HG03025 (cell line): ENCODE measurements around the gene VAPA.

Experiments used
- ATAC-seq: cut with Tn5 transposase; IDR thresholded peaks from one replicate; pipeline ENCODE4 v1.9.1; 2021; ENCODE audit warnings: mild to moderate bottlenecking, moderate library complexity; ENCODE audit not compliant: unreplicated experiment, low FRiP score

VAPA gene

DNA sequence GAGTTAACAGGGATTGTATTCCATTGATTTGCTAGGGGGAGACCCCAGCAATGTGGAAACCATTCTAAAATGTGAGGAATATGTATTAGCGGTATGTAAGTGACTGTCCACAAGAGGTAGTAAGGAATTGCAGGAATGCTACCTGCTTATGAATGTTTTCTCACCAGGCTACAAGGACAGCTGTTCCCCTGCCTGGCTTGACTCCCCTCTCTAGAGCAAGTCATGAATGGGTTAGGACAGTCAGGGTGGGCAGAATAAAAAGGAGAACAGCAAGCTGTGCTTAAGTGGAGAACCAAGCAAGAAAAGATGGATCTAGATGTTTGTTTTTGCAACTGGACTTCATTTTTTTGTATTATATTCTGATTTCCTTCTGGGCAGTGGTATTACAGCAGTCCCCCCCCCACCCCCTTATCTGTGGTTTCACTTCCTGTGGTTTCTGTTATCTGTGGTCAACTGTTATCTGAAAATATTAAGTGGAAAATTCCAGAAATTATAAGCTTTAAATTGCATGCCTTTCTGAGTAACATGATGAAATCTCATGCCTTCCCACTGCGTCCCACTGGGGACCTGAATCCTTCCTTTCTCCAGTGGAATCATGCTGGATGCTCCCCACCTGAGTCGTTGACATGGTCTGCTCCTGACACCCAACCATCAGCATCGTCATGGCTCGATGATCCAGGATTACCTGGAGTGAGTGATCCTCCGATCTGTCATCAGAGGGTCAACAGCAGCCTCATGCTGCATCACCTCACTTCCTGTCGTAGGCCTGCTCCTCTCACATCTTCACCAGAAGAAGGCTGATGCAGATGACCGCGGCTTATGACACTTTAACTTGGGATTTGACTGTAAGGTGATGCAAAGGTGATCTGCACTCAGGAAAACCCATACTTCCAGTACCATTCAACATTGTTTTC, 52.2 kb downstream of the VAPA start:
- ATAC-seq = no peak

DNA sequence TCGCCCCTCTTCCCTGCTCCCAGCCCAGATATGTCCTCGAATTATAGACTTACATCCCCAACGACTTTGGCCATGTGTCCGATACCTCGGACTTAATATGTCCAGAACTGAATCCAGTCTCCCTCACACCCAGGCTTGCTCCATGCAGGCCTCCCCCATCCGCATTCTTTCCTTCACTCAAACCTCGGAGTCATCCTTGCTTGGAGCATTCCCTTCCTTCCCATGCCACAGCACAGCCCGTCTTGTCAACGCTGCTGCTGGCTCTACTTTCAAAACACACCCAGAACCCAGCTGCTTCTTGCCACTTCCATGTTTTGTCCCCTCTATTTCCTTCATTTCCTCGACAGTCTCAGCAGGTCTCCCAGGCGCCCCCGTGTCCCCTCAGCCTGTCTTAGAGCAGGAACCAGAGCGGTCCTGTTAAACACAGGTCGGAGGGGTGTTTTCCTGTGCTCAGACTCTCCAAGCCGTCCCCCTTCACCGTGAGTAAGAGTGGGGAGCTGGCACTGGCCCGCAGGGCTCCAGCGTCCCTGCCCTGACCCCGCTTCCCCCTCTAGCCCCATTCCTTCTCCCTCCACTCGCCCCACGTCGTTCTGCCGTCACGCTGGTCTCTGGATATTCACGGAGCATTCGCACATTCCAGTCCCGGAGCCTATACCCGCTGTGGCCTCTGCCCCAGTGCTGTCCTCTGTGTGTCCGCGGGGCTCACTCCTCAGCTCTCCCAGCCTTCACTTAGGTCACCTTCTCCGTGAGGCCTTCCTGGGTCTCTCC, 54.4 kb downstream of the VAPA start:
- ATAC-seq = no peak

DNA sequence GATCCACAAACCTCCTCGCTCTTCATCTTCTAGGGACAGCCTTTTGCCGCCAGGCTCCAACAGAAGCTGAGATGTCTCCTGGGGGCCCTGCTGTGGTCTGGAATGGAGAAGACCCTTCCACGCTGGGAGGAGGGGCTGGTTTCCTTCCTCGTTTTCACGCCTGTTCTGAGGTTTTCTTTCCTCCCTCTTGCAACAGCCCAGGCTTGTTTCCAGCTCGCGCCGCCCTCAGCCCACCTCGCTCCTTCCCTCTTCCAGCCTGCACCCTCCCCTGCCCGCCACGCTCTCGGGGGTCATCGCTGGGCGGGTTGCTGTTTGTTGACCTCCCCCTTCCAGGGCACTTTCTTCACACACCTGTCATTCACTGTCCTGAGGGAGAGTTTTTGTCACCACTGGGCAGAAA, 55.4 kb downstream of the VAPA start:
- no peak for ATAC-seq

DNA sequence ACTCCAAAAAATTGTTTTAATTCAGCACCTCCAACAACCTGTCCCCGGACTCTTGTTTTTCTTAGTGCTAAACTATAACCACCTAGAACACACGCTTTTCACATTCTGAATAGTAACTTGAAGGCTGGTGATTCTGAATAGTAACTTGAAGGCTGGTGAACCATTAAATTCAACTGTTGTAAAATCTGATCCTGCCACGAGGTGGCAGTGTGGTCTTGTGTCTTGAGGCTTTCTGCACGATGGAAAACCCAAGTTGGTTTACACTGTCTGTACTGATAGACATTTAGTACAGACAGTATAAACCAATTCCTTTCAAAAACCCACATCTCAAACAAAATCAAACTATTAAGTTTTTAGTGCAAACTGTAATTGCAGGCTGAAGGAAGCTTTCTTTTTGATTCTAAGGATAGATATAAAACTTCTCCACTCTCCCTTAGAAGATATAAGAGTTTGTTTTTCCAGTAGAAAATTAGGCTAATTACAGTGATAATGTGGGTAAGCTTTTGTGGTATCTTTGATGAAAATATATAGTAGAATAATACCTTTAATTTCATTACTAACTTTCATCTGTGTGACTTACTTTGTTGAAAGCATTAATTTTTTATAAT, 57.6 kb downstream of the VAPA start:
- no peak for ATAC-seq

DNA sequence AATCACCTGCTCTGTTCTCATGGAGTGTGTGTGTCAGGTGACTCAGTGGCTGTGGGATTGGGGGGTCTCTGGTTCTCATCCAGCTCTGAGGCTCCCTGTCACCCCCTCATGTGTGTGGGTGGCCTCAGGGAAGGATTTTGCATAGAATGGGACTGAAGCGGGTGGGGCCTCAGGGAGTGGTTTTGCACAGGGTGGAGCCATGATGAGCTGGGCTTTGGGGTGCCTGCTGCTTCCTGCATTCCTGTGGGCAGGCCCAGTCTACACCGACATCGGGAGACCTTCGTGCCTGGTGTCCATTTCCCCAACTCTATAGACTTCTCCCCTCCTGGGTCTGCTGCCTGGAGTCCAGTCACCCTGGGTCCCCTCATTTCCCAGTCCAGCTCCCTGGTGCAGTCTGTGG, 59.7 kb downstream of the VAPA start:
- no peak for ATAC-seq

DNA sequence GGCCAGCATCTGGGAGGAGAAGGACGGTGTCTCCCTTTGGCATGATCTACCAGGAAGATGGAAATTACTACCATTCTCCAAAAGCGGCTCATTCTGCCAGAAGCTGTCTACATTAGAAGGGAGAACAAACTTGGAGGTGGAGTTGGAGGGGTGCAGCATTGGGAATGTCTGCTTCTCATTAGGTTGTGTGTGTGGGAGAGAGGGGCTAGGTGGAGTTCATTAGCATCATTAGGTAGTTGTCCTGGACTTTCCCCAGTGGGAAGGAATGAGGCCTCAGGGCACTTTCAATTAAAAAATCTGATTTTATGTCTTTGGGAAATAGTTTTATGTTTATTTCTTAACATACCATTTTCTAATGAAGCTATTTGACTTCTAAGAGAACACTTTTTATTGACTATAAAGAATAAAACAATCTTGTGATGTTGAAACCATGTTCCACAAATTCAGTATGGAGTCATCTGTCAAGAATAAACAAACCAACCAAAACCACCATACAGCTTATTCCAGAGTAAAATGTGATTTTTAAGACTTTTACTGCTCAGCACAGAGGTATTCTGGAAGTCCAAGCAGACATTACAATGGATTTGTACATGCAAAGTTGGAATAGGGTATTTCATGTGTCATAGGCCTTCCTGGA, 60.6 kb downstream of the VAPA start:
- ATAC-seq = no peak

DNA sequence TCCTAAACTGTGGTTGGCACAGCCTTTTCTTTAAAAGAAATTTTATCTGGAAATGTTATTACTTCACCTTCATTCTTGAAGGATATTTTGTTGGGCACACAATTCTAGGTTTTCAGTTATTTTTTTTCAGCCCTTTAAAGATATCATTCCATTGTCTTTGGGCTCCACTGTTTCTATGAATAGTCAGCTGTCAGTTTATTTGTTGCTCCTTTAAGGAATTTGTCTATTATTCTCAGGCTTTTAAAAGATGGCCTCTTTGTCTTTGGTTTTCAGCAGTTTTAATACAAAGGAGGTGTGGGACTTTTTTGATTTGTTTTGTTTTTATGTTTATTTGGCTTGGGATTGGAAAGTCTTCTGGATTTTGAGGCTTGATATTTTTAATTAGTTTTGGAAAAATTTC, 61.8 kb downstream of the VAPA start:
- ATAC-seq = no peak

DNA sequence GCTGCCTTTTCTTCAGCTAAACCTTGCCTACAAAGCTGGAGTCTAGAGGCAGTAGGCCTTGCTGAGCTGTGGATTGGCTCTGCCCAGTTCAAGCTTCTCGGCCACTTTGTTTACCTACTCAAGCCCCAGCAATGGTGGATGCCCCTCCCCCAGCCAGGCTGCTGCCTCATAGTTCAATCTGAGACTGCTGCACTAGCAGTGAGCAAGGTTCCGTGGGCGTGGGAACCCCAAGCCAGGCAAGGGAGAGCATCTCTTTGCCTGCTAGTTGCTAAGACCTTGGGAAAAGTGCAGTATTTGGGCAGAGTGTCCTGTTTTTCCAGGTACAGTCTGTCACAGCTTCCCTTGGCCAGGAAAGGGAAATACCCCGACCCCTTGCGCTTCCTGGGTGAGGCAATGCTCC, 68.9 kb downstream of the VAPA start:
- no peak for ATAC-seq

DNA sequence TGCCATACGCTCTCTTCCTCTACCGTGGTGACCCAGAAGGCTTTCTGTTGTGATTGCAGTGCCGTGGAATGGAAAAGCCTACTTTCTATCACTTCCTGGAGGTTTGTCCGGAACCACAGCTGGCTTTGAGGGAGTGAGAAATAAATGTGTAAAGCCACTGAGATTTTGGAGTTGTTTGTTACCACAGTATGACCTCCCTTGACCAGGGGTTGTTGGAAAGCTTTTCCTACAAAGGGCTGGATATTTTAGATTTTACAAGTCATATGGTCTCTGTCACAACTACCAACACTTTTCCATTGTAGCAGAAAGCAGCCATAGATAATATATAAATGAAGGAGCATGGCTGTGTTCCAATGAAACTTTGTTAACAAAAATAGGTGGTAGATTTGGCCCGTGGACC, 70.3 kb downstream of the VAPA start:
- no peak for ATAC-seq

DNA sequence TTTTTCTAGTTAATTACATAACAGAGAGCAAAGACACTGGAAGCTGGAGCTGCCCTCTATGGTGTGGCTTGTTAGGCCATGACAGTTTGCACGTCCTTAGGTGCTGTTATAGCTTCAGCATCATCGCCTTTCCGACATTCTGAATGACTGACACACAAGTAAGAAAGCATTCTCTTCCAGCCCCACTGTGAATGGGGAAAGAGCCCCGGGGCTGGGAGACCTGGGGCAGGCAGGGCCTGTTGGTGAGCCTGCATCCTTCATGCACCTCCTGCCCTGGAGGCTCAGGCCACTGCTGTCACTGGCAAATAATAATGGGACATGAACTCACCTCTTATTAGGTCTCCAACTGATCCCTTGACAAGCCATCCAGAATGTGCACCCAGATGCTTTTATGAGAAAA, 71.8 kb downstream of the VAPA start:
- no peak for ATAC-seq

DNA sequence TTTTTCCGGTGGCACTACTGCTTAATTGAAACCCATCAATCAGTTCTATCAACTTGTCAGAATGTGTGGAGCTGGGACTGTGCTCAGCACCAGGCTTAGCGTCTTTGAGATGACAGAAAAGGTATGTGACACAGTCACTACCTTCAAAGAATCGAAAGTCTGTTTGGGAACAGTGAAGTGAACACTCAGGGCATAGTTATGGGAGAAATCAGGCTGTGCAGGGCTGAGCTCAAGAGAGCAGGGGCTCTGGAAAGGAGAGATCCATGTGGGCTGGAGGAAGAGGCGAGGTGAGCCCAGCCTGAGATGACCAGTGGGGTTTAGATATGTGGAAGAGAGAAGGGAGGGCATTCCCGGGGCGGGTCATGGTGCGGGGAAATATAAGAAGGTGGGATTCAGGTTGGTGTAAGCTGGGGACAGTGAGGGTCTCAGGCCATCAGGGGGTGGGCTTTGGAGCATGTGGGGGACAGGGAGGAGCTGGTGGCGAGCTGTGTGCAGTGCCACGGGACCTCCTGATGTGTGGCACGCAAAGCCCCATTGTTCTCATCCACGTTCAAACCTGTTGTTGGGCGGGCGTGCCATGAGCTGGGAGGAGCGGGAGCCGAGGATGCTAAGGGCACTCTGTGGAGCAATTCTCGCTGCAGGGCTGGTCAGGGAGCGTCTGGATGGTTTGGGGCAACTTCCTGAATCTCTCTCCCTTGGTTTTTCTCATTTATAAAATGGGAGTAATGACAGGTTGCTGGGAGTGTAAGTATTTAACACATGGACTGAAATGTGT, 72.5 kb downstream of the VAPA start:
- ATAC-seq = no peak

DNA sequence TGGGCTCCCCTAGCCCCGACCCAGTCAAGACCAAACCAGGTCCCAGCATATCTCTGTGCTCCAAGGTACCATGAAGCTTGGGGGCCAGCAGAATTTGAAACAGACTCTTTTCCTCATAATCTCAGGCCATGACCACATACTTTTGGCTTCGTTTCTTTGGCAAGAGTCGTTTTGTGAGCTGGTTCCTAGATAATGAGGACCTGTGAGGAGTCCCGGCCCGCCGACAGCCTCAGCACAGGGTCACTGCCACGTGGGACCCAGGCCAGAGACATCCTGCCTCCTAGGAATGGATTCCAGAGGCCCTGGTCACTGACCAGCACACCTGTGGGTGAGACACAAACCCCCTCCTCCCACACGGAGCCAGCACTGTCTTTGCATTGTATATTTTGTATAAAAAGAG, 73.5 kb downstream of the VAPA start:
- no peak for ATAC-seq

DNA sequence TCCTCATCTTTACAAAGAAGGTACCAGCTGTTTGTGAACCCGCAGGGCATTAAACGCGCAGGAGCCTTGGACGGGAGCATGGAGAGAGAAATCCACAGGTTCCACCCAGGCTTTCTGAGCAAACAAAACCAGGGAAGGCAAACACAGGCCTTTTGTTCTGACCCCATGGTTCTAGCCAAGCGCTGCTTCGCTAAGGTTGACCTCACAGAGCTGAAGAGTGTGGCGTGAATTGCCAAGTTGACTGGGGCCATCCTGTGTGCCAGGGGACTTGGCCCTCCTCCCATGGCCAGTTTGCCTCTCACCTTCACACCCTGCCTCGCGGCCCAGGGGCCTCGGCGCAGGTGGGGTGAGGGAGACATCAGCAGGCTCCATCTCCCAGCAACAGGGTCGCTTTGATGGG, 74.1 kb downstream of the VAPA start:
- no peak for ATAC-seq

DNA sequence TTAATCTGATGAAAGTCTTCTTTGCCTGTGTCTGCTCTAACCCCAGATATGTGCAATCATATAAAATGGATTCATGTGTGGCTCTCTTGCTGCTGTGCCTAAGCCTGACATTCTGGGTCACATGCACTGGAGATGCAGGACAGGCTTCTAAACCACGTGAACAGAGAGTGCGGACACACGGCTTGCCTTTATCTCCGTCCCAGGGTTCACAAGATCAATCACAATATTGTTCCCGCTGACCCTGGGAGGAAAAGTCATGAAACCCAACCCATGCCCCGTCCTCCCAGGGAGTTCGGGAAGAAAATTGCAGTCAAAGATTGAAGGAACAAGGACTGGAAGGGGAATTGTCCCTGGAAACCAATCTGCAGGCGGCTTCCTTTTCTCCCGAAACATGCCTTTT, 74.8 kb downstream of the VAPA start:
- no peak for ATAC-seq

DNA sequence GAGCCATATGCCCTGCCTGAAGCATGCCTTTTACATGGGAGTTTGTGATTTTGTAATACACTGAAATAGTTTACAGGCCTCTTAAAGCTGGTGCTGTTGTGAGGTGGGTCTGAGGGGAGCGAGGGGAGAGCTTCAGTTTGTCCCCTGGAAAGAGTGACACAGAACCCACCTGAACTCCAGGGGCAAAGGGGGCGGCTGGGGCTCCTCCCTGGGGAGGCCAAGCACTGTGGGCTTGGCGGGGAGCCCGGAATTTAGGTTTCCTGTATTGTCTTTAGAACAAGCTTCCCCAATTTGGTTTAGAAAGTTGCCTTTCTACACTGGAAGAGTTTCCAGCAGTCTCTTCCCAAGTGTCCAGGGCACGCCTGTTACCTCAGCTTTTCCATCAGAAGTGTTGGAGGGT, 75.7 kb downstream of the VAPA start:
- ATAC-seq = no peak

DNA sequence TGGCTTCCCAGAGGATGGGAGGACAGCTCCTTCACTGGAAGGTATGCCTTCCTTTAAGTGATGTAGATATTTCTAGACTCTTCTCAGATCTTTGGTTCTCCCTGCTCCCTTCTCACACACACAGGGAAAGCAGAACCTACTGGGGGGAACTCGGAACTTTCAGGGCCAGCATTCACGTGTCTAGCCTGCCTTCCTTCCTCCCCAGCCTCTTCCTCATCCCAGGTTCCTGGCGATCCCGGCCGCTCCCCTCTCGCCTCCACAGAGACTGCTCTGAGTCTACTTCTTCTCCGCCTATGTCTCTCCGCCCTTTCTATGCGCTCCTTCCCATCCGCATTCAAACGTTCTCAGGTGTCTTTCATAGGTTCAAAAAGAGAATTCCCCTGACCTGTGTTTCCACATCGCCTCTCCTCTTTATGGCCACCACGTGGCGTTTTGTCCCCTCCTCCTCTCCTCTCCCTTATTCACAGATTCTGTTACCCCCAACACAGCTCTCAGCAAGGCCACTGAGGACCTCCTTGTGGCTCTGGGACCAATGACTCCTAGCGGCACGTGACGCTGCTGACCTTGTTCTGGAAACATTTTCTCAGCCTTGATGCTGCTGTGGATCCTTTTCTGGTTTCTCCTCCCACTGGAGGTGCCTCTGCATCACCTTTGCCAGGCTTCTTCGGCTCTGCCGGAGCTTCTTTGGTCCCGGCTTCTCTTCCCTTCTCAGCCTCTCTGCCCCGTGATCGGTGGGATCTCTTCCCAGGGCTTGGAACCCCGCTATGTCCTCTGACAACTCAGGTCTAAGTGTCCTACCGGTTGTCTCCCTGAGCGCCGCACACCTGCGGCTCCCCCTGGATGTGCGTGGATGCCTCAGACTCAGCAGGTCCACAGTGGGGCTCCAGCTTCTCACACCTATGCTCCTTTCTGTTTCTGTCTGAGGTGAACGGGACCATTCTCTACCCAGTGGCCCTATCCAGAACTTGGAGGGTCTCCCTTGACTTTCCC, 77.5 kb downstream of the VAPA start:
- no peak for ATAC-seq

DNA sequence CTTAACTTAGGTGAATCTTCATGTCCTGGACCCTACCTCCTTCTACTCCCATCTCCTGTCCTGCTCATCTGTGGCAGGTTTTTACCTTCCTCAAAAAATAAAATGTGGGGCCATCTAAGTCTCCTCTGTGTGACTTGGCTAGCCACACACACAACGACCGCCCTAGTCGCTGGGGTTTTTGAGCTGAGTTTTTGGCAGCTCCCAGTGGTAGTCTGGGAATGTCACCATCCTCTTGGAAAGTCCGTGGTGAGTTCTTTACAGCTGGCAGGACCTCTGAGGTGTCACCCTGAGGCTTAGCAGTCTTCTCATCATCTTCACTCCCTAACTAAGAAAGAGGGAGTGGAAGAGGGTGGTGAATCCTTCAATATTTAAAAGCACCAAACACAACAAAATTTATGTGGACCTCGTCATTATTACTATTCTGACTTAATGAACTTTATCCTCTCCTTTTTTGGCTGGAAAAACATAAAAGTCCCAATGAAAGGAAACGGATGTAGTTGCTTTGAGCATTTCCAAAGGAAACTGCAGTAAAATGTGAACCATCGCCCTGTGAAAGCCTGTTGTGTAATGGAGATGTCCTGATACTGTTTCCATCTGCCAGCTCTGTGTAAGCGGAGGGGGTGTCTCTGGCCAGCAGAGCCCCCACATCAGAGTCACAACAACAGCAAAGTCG, 78.6 kb downstream of the VAPA start:
- no peak for ATAC-seq

DNA sequence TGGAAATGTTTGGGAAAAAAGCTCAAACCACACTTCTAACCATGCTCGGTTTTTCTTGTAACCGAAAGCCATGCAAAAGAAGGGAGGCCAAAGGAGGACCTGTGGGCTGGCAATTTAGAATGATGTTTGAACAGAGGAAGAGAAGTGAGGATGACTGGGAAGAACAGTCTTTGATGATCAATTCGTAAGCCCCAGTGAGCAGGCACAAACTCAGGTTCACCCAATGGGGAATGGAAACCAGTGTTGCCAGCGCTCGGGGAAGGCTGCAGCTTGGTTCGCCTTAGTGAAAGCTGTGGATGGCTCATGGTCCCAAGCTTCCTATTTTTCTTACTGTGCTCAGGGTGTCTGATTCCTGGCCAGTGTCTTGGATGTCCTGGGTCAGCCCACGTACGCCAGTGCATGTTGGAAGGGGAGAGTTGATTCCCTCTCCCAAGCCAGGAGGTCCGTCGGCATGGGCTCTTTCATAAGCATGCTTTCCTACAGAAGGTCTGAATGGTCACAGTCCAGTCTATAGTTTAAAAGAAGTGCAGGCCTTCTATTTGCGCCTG, 79.2 kb downstream of the VAPA start:
- no peak for ATAC-seq
